GM12892 (cell line): ENCODE measurements around the gene KRTAP12-2.

Experiments used
- DNase-seq: peaks from one replicate; pipeline ENCODE4 v3.0.0; 2011; ENCODE audit not compliant: insufficient read length
- FAIRE-seq: peaks from 2 replicates; lab custom pipeline; 2011; peaks lifted over from hg19 to GRCh38; lab: Jason Lieb, UNC
- POLR2A ChIP-seq: IDR thresholded peaks from 2 replicates; pipeline ENCODE4 v1.6.1; 2011; ENCODE audit warnings: low read depth, low read length, control low read depth
- POLR2AphosphoS5 ChIP-seq: IDR thresholded peaks from 2 replicates; pipeline ENCODE4 v1.6.1; 2011; ENCODE audit warnings: low read depth, low read length, control low read depth
- TAF1 ChIP-seq: IDR thresholded peaks from 2 replicates; pipeline ENCODE4 v1.6.1; 2011; ENCODE audit warnings: low read depth, mild to moderate bottlenecking, control low read depth, low read length, borderline replicate concordance

The KRTAP12-2 gene

DNA sequence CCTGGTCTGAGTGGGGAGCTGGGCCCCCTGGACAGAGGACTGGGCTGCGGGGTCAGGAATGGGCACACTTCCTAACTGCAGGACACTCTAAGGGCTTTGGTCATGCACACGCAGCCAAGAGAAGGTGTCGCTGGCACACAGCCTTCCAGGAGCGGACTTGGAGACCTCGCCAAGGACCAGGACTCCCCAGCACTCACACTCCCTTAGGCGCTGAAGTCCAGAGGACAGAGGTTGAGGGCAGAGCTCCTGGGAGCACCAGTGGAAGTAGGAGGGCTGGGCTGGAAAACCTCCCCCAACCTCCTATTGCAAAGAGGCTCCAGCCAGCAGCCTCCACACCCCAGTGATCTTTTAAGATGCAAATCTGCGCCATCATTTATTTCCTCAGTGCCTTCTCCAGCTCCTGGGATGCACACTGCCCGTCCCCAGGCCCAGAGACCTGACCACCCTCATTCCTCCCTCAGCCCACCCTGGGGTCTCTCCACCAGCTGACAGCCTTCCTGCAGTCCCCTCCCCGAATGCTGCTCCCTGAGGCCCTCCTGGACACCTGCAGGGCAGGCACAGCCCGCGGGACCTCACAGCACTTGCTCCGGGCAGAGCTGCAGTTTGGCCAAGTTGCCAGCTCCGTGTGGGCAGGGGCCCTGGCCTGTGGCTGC lies 41.6 kb upstream of the KRTAP12-2 start:
- FAIRE-seq (no peak), DNase-seq (no peak)
- TF ChIP-seq POLR2A: no peak
- TF ChIP-seq POLR2AphosphoS5: no peak
- no peak for TF ChIP-seq TAF1

DNA sequence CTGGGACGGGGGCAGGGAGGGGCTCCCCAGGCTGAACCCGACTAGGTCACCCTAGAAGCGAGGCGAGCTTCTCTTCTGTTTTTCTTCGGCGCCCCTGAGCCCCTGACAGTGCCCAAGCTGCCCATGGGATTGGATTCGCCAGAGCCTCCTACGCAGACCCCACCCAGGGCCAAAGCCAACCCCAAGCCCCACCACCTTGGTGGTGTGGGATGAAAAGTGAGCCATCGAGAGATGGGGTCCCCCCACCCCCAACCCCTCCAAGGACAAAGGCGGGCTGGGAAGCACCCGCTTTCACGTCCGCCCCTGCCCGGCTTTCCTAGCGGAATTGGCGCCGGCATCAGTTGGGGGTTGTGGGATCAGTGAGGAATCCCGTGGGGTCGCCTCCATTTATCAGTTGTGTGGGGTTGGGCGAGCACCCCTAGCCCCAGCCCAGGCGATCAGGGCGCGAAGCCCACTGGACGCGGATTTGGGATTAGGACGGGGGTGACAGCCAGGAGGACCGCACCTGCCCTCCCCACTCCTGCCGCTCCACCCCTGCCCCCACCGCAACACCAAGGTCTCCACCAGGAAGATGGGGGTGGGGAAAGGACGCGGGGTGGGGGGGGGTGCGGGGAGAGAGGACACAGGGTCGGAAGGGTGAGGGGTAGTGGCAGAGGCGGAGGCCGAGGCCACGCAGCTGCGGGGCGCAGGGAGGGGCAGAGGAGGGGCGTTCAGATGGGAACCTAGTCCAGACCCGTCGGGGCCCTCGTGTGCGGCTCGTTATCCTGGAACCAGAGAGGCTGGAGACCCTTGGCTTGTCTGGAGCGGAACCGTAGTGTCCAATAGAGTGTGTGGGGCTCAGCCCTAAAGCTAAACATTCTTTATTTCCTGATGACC lies 40.2 kb upstream of the KRTAP12-2 start:
- TF ChIP-seq TAF1 (no peak), POLR2A (no peak), POLR2AphosphoS5 (no peak)
- FAIRE-seq (no peak), DNase-seq (no peak)

DNA sequence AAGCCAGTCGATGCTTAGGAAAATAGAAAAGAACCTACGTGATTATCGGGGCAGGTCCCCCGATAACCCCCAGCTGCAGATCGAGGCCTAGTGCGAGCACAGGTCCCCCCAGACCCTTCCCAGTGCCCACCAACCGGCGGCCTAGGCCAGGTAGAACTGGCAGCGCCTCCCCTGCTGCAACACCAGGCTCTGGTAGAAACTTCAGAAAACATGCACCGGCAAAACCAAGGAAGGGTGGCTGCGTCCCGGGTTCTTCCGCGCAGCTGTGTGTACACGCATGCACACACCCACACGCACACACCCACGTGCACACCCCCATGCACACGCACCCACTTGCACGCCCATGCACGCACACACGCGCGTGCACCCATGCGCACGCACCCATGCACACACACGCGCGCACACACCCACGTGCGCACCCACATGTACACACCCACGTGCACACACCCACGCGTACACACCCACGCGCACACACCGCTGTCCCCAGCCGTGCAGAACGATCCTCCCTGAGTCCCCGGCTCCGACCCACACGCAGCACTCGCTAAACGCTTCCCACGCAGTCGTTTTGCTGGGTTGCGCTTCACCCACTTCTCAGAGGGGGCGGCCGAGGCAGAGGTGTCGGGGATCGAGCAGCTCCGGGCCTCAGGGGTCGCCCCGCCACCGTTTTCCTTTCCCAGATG lies 39.4 kb upstream of the KRTAP12-2 start:
- FAIRE-seq (no peak), DNase-seq (no peak)
- no peak for TF ChIP-seq POLR2AphosphoS5

DNA sequence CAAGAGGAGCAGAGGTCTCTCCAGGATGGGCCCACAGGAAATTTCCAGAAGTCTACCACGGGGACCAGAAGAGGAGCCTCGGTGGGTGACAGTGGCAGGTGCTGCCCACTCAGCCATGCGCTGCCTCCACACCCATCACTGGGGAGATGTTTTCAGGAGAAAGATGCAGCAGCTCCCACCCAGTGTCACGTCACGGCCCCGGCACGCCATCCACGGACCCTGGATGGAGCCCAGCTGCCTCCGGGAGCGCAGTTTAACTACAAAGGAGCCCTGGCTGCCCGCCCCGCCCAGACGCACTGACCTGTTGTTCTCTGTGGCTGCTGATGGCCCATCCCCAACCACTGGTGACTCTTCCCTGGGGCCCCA lies 37.9 kb upstream of the KRTAP12-2 start:
- TF ChIP-seq POLR2AphosphoS5: no peak
- TF ChIP-seq POLR2A: no peak
- no peak for TF ChIP-seq TAF1
- FAIRE-seq (no peak), DNase-seq (no peak)

DNA sequence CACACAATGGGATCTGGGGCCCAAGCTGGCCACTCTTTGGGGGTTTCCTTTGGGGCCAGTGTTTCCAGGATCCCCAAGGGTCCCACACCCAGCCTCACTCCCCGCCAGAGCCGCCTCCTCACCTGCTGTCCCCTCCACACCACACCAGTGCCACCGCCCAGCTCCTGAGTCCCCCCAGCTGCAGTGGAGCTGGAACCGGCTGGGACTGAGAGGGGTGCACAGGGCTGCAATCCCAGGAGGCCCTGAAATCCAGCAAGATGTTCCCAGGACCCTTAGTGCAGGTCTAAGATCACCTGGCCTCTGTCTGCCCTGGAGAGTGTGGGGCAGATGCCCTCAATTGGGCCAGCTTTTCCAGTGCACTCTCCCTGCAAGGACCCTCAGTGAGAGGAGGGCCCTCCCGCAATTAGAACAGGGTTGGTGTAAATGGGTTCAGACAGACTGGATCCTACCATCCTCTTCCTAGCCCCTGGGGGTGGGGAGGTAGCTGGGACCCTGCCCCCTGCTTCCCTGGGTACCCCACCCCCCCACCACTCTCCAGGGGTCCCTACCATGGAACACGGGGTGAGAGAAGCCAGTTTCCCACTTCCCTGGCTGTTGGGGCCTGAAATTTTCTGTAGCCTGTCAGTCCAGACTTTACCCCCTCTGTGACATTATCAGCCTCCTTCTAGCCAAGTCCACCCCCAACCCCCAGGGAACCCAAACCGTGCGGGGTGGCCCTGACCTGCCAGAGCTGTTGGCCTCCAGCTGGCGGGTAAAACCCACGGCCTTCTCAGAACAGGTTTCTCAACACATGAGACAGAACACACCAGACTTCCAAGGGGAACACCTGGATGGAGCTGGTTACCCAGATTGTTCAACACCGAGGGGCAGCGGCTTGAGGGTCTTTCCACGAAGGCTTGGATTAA lies 37.3 kb upstream of the KRTAP12-2 start:
- TF ChIP-seq TAF1 (no peak), POLR2A (no peak), POLR2AphosphoS5 (no peak)
- DNase-seq (no peak), FAIRE-seq (no peak)

DNA sequence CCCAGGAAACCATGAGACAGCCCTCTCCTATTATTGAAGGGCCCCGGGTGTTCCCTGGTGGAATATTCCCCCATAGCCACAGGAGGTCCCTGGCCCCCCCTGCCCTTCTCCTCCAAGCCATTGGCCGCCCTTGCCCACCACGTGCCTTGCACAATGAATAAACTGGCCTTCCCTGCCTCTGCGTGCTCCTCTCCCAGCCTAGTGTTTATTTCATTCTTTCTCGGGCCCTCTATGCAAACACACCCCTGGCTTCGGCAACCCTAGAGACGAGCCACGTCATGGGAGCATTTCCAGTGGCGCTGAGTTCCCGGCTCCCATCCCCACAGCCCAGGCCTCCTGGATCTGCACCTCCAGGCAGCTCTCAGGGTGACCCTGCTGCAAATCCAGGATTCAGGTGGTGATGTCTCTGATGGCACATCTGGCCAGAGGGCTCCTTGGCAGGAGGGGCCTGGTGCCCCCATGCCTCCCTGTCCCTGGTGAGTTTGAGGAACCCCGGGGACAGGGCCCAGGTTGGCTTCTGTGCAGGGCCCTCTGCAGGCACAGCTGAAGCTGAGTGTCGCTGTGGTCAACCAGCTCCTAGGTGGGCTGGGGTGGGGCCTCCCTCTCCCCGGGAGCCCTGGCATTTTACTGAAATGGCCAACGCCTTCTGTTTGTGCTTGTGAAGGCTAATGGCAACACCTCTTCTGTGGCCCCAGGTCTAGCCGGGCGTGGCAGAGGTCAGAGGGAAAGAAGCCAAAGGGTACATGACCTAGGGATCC lies 36.4 kb upstream of the KRTAP12-2 start:
- FAIRE-seq: no peak
- no peak for TF ChIP-seq POLR2A
- TF ChIP-seq TAF1: no peak
- TF ChIP-seq POLR2AphosphoS5: no peak
- no peak for DNase-seq

DNA sequence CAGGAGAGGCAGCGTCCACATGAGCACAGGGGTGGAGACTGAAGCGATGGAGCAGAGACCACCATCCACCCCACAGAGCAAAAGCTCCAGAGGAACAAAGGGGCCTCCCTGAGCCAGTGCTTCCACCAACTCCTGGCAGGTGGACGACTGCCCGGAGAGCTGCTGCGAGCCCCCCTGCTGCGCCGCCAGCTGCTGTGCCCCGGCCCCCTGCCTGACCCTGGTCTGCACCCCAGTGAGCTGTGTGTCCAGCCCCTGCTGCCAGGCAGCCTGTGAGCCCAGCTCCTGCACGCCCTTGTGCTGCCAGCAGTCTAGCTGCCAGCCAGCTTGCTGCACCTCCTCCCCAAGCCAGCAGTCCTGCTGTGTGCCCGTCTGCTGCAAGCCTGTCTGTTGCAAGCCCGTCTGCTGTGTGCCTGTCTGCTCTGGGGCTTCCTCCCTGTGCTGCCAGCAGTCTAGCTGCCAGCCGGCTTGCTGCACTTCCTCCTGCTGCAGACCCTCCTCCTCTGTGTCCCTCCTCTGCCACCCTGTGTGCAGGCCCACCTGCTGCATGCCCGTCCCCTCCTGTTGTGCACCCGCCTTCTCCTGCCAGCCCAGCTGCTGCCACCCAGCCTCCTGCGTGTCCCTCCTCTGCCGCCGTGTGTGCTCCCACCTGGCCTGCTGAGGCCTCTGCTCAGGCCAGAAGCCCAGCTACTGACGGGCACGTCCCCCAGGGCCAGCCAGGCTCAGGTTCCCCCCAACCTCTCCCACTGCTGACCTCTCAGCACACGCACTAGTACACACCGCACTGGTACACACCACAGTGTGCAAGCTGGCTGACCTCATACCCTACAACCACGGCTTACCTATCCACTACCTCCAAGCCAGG lies 35.6 kb upstream of the KRTAP12-2 start:
- TF ChIP-seq POLR2AphosphoS5 (no peak), TAF1 (no peak), POLR2A (no peak)
- FAIRE-seq (no peak), DNase-seq (no peak)

DNA sequence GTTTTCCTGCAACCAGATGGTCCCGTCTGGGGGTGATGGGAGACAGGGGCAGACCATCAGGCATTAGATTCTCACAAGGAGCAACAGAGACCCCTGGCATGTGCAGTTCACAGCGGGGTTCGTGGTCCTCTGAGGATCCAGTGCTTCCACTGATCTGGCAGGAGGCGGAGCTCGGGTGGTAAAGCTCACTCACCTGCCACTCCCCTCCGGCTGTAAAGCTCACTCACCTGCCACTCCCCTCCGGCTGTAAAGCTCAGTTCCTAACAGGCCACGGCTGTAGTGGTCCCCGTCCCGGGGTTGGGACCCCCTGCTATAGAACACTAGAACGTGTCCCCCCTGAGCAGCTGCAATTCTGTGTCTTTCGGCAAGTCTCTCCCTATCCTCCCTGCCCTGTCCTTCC lies 34.8 kb upstream of the KRTAP12-2 start:
- FAIRE-seq: no peak
- DNase-seq: no peak
- TF ChIP-seq TAF1 (no peak), POLR2A (no peak), POLR2AphosphoS5 (no peak)

DNA sequence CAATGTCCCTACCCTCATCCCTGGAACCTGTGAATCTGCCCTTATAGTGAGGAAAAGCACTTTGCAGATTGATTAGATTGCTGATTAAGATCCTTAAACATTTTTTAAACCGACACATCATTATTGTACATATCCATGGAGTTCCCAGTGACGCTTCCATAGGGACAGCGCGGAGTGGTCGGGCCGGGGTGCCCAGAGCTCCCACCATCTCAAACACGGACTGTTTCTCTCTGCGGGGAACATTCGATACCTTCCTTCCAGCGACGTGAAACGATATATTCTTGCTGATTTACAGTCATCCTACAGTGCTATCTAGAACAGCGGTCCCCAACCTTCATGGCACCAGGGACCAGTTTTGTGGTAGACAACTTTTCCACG lies 34.3 kb upstream of the KRTAP12-2 start:
- no peak for TF ChIP-seq TAF1
- no peak for TF ChIP-seq POLR2AphosphoS5
- TF ChIP-seq POLR2A: no peak
- DNase-seq: no peak
- FAIRE-seq: no peak
